HG03159 (cell line): ENCODE measurements around the gene TMEM233.
"Not testable (repeated sequence)": the region's sequence is repeated elsewhere in the genome, so short reads cannot be mapped to it uniquely, and the experiment has no call there.

ENCODE experiments used
- ATAC-seq: cut with Tn5 transposase; IDR thresholded peaks from one replicate; pipeline ENCODE4 v1.9.1; 2021; ENCODE audit warnings: mild to moderate bottlenecking, moderate library complexity; ENCODE audit not compliant: unreplicated experiment

Gene TMEM233

DNA sequence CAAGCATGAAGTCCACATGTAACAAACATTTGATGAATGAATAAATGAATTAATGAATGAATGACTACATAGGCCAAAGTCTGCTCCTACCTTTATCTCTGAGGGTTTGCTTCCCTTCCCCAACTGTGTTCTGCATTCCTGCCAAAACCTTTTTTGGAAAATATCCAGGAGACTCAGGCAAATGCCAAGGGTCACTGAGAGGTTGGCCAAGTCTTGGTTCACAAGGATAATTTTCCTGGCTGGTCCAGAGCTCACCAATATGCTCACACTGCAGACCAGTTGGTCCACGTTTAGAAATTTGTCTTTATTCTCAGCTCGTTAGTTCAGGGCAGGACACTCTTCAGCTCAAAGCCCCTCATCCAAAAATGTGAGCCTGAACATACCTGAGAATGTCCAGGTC is 10.2 kb downstream of the TMEM233 start:
- ATAC-seq, result no peak

DNA sequence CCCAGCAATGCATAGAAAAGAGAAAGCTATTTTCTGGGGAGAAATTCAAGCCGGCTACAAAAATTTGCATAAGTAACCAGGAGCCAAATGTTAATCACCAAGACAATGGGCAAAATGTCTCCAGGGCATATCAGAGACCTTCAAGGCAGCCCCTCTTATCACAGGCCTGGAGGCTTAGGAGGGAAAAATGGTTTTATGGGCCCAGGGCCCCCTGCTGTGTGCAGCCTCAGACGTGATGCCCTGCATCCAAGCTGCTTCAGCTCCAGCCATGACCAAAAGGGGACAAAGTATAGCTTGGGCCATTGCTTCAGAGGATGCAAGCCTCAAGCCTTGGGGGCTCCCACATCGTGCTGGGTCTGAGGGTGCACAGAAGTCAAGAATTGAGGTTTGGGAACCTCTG is 15.8 kb downstream of the TMEM233 start:
- no peak for ATAC-seq

DNA sequence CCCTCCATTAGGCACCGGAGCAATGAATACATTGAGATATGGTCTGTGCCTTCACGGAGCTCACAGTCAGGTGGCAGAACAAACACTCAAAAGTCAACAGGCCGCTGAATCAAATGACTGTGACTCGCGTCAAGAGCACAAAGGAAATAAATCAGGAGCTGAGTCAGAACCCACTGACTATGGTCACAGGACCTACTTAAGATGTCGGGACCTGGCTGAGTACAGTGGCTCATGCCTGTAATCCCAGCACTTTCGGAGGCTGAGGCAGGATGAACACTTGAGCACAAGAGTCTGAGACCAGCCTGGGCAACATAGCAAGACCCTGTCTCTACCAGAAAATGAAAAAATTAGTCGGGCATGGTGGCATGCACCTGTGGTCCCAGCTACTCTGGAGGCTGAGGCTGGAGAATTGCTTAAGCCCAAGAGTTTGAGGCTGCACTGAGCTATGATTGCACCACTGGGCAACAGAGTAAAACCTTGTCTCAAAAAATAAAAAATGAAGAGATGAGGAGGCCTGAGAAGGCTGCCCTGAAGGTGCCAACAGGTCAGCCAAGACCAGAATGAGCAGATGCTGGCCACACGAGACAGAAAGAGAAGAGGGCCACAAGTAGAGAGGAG is 19.9 kb downstream of the TMEM233 start:
- no peak for ATAC-seq

DNA sequence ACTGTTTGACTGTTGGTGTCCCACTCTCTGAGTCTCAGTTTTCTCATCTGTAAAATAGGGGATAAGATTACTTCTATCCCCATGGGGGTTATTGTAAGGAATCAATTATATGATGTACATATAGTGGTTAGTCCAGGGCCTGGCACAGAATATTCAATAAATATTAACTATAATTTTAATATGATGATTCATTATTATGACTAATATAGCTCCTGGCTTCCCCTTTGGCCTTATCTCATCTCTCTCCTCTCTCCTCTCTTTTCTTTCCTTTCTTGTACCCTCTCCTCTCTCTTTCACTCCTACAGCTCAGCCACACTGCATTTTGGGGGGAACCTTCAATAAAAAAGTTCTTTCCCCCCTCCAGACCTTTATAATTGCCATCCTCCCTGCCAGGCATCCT is 21.1 kb downstream of the TMEM233 start:
- ATAC-seq, result no peak

DNA sequence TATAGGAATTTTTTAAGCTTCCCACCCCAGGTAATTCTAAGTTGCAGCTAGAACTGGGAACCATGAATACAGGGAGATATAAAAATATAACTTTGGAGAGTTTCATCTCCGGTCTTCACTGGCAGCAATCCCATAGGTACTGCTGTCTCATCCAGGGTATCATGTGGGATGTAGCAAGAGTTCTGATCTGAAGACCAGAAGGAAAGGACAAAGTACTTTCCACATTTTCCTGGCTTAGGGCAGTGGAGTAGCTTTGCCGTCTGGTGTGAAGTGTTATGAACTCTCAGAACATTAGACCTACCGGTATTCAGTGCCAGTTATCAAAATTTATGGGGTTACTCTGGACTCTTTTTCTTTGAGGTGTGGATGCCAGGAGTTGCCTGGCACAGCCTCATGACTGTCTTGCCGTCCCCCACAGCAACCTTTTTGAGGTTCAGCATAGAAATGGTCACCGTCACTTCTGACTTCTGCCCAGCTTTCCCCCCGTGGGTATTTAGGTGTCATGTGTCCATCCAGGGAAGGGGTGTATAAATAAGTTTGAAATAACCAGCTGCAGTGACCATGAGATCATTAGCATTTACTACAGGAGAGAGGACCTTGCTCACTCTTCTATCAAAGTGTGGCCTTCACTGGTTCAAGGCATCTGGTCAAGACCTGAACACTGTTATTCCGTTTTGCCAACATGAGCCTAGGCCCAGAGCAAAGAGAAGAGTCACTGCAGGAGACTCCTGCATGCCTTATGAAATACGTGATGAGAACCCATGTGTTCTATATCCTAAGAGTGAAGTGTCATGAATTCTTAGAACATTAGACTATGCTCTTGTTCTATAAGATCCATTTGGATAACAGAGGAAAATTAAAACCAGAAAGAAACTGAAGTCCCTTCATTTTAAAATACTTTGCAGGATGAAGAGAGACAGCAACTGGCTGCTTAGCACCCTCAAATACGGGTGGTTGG is 22.2 kb downstream of the TMEM233 start:
- ATAC-seq, result no peak

DNA sequence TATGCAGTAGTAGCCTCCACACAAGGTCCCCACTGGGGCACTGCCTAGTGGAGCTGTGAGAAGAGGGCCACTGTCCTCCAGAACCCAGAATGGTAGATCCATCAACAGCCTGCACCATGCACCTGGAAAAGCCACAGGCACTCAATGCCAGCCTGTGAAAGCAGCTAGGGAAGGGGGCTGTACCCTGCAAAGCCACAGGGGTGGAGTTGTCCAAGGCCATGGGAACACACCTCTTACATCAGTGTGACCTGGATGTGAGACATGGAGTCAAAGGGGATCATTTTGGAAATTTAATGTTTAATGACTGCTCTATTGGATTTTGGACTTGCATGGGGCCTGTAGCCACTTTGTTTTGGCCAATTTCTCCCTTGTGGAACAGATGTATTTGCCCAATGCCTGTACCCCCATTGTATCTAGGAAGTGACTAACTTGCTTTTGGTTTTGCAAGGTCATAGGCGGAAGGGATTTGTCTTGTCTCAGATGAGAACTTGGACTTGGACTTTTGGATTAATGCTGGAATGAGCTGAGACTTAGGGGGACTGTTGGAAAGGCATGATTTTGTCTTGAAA is 24.8 kb downstream of the TMEM233 start:
- ATAC-seq, result not testable (repeated sequence)

DNA sequence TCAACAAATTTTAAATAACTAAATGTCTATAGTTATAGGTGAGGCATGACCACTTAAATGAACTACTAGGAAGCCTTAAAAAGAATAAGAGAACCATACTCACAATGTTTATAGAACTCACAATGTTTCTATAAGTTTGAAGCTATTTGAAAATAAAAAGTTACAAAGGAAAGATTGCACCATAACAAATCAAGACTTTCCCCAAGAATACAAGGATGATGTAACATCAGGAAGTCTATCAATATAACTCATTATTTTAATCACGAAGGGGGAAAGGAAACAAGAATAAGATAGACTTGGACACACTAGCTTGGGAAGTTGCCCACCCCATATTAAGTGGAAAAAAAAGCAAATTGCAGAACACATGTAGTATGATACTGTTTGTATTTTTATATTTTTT is 26.9 kb downstream of the TMEM233 start:
- ATAC-seq, result no peak

DNA sequence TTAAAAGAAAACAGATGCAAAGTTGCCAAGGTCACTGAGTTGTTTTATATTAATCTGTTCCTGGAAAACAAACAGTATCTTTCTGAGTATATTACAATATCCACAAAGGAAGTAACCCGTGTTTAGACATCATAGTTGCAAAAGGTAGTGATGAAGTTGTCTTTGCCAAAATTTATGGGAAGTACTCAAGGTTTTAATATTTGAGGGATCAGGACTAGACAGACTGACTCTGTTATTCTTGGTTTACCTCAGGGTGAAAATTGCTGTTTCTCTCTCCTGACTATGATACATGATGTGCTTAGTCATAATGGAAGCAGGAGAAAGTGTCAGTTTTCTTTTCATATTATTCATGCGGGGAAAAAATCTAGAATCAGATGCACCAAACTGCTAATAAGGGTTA is 28.3 kb downstream of the TMEM233 start:
- no peak for ATAC-seq

DNA sequence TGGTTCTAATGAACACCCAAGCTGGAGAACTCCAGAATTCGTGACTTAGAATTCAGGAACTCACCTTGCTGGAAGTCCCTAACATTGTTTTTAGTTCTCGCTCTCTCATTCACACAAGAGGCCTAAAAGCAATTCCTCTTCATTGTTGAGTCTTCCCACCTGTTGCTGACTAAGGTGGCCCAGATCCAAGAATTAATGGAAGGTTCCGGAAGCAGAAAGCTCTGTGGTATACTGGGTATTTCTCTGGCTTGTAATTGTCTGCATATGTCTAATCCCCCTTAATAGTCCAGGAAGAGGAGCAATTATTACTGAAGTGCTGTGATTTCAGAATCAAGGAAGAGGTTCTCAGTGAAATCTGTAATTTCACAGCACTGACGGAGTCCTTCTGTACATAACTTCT is 31.4 kb downstream of the TMEM233 start:
- no peak for ATAC-seq

DNA sequence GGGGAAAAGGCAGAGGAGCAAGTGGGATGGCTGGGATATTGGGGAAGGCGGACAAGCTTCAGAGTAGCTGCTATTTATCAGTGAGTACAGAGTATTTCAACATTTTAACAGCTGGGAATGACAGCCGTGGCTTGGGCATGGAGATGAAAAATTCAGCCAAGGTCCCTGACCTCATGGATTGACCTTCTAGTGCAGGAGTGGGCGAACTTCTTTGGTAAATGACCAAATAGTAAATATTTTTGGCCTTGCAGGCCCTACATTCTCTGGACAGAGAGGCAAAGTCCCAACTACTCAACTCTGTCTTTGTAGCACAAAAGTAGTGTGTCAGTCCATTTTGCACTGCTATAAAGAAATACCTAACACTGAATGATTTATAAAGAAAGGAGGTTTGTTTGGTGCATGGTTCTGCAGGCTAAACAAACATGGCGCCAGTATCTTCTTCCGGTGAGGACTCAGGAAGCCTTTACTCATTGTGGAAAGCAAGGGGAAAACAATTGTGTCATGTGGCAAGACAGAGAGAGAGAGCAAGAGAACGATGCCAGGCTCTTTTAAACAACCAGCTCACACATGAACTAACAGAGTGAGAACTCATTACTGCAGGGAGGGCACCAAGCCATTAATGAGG is 33.6 kb downstream of the TMEM233 start:
- ATAC-seq, result no peak

DNA sequence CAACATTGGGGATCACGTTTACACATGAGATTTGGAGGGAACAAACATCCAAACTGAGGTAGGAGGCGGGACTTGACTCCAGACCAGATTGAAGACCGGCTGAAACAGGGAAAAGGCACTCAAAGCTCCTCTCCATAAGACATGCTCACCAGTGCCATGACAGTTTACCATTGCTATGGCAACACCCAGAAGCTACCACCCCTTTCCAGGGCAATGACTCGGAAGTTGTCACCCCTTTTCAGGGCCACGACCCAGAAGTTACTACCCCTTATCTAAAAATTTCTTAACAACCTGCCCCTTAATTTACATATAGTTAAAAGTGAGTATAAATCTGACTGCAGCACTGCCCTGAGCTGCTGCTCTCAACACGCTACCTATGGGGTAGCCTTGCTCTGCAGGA is 34.1 kb downstream of the TMEM233 start:
- no peak for ATAC-seq

DNA sequence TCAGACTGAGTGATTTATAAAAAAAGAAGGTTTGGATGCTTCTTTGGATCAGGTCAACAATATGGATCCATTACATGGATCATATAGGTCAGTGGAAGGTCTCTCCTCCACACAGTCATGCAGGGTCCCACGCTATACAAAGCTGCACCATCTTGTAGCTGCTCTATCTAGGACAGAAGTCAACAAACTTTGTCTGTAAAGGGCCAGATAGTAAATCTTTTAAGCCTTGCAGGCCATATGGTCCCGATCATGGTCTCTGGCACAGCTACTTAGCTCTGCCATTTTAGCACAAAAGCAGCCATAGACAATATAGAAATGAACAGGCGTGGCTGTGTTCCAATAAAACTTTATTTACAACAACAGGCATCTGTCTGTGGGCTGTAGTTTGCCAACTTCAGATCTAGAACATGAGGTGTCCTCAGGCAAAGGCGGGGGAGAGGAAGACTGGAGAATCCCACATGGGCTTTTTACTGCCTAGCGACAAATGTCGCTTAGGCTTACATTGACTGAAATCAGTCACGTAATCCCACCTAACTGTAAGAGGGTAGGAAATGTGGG is 36.7 kb downstream of the TMEM233 start:
- ATAC-seq, result no peak

DNA sequence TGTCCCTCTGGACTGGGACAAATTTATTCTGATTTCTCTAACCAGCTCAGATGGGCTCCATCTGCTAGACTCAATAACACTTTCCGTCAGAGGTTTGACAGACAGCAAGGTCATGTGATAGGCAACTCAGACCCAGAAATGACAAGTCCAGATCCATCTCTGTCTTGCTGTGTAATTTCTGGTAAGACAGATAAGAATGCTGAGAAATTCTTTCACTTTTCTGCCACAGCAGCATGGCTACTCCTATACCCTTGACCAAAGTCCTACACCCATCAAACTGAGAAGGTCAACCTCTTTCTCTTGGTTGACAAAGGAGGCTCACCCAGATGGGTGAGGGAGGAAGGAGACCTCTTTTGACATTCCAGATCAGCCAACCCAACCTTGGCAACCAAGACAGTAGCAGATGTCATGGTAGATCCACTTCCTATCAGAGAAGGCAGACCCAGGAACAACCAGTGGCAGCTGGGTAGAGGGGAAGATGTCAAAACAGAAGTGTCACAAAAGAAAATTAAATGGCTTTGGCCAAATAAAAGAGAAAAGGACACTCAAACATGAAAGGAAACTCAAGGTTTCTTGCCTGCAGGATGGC is 37.5 kb downstream of the TMEM233 start:
- ATAC-seq, result no peak

DNA sequence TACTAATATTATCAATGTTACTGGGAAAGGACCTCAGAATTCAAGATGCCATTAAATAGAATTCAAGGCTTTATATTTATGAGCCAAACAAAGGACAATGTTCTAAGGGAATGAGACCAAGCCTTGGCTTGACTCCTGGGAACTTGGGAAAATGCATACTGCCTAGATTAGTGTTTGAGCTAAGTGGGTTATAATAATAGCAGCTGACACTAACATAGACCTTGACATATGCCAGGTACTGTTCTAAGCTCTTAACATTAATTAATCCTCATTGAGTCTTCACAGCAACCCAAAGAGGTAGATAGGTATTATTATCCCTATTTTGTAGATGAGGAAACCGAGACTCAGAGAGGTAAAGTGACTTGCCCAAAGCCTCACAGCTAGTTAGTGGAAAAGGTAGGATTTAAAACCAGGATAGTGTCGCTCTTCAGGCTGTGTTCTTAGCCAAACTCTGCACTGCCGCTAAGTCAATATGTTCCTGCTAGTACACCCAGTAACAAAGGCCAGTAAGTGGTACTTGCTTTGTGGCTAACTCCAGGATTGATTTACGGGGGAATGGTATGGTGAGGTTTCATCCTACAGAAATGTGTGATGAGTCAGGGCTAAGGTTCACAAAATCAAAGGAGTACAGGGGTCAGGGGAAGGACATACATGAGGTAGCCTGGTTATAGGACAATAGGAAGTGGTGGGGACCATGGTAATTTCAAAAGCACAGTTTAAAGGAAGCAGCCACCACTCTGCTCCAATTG is 38.5 kb downstream of the TMEM233 start:
- ATAC-seq, result no peak

DNA sequence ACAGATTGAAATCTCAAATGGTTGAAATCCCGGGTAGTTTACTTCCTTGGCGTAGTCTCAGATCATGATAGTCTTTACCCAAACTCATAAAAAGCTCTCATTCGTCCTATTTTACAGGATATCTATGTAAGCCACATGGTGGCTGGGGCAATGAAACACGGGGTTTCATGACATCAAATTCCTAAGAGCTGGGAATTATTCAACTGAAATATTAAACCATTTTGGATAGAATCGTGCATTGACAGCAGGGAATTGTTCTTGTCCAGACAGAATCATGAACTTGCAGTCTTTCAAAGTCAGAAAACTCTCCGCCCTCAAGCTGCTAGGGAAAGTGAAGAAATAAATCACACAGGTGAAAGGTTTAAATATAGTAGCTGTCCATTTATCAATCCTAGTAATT is 41.2 kb downstream of the TMEM233 start:
- no peak for ATAC-seq

DNA sequence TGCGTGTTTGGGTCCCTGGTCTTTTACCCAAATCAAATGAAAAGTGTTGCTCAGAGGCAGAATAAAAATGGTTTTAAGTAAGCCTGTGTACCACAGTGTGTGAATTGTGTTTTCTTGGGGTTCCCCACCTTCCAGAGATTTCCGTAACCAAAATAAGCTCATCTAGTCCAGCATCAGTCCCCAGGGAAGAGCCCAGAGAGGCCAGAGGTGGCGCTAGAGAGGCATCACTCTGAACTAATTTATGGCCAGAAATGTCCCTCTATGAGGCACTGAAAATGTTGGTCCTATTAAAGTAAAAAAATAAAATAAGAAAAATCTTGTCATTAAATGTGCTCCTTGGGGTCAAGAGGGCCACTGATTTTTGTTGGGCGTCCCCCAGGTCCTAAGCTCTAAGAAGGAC is 49.4 kb downstream of the TMEM233 start:
- no peak for ATAC-seq

DNA sequence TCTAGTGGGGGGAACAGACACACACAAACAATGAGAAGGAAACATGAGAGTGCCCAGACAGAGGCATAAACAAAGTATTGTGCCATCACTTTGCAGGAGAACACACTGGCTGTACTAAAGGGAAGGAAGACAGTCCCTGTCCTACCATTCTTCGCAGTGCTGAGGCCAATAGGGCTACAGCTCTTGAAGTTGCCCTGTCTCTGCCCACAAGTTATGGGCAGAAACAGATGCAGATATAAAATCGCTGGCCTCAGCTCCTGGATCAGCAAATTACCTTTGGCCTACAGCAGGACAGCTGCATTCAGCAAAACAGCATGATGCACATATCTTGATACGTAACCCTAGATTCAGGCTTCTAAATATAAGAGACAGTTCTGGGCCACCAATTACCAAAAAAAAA is 51.4 kb downstream of the TMEM233 start:
- ATAC-seq, result no peak

DNA sequence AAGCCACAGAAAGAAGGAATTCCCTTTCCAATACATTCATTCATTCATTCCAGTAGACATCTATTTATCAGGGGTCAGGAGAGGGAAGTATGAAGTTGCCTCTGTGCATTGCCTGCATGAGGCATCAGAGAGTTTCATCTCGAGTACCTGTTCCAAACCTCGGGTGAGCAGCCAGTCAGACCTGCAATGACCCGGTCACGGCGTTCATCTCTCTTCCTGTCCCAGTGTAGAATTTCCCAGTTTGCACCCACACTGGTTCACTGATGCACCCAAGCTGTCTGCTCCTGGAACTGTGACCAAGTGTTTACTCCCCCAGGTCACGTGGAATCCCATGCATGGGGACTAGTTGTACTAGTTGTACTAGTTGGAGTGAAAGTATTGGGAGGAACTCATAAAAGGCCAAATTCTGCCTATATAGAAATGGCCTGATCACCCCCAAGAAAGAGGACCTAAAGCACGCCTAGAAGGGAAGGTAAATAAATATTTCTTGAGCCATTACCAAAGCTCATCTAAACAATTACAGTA is 52.0 kb downstream of the TMEM233 start:
- ATAC-seq, result no peak

DNA sequence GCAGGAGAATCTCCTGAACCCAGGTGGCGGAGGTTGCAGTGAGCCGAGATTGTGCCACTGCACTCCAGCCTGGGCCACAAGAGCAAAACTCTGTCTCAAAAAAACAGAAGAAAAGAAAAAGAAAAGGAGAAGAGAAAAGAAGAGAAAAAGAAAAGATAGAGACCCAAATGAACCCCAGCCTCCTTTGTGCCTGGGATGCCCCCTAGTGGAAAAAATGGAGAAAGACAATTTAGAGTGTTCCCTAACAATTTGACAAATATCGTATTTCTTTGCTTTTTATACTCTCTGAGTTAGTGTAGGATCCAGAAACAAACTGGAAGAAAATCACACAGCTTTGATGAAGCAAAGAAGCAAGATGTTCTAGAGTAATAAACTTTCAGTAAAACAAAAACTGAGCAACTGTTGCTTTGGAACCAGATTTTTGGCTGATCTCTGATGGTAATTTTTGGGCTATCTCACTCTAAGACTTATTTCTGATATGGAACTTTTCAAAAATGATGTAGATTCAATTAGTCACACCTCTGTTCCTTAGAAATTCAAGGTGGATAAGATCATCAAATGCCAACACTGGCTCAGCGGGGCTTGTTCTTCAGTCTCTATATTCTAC is 55.7 kb downstream of the TMEM233 start:
- no peak for ATAC-seq

DNA sequence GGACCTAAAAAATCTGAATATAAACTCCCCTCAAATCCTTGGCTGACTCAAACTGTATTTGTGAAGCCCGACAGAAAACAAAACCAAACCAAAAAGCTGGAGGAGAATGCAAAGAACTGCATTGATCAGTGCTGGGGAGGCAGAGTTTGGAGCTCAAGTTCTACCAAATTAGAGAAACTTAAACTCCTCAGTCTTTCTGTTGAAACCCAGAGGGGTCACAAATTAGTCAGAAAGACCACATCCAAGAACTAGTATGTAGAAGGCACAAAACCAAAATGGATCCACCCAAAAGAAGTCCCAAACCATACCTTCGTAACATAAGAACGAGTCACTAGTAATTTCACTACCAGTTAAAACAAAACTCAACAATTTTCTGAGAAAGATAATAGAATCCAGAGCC is 59.1 kb downstream of the TMEM233 start:
- no peak for ATAC-seq
